ENCODE data around the gene HSD17B10.

DNA sequence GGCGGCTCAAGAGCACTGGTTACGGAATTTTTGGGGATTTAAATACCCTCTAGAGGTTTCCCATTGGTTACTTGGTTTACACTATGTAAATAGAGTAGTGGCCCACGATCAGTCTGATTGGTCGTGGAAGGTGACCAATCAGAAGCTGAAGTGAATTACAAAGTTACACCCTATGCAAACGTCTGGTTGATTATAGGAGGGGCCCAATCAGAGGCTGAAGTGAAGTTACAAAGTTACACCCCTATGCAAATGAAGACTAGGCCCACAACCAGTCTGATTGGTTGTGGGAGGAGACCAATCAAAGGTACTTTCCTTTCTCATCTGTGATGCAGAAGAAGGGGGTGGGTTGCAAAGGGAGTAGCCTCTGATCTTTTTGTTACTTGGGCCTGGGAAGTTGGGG lies 45.1 kb upstream of the HSD17B10 start:
- TF ChIP-seq, protein P1, sequence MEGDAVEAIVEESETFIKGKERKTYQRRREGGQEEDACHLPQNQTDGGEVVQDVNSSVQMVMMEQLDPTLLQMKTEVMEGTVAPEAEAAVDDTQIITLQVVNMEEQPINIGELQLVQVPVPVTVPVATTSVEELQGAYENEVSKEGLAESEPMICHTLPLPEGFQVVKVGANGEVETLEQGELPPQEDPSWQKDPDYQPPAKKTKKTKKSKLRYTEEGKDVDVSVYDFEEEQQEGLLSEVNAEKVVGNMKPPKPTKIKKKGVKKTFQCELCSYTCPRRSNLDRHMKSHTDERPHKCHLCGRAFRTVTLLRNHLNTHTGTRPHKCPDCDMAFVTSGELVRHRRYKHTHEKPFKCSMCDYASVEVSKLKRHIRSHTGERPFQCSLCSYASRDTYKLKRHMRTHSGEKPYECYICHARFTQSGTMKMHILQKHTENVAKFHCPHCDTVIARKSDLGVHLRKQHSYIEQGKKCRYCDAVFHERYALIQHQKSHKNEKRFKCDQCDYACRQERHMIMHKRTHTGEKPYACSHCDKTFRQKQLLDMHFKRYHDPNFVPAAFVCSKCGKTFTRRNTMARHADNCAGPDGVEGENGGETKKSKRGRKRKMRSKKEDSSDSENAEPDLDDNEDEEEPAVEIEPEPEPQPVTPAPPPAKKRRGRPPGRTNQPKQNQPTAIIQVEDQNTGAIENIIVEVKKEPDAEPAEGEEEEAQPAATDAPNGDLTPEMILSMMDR (IDR thresholded peaks at IDR 0.05; ENCODE audit: poor library complexity, severe bottlenecking): no peak
- TF ChIP-seq EP300 (conservative IDR thresholded peaks at IDR 0.05; ENCODE audit: poor library complexity, severe bottlenecking) (no peak), EZH2 (IDR thresholded peaks at IDR 0.05; ENCODE audit: borderline replicate concordance, insufficient read depth, low read length, poor library complexity, severe bottlenecking) (no peak)
